Hepatocyte (in vitro differentiated cells): Measurements from ENCODE around the gene PSMB3. TPM values are rescaled to one million over a fixed set of nuclear protein-coding genes. Genes with fewer than 3 reads are reported as not detected.

Experiments
- DNase-seq: peaks from one replicate; pipeline ENCODE4 v3.0.0-alpha.2; 2016; ENCODE audit warnings: low spot score
- H2AFZ ChIP-seq: fragments of 200-600 bp; sonication (generic); 2 replicates; pipeline ENCODE4 v1.6.0; 2016; ENCODE audit warnings: antibody characterized with exemption, mild to moderate bottlenecking
- H3K27ac ChIP-seq: fragments of 200-600 bp; sonication (generic); 2 replicates; pipeline ENCODE4 v1.5.1; 2016; ENCODE audit warnings: mild to moderate bottlenecking
- H3K27me3 ChIP-seq: fragments of 200-600 bp; sonication (generic); 2 replicates; pipeline ENCODE4 v1.6.1; 2016
- H3K36me3 ChIP-seq: fragments of 200-600 bp; sonication (generic); replicated peaks from 2 replicates; pipeline ENCODE4 v1.5.1; 2016; ENCODE audit warnings: low read depth; ENCODE audit not compliant: insufficient read depth
- H3K4me1 ChIP-seq: fragments of 200-600 bp; sonication (generic); 2 replicates; pipeline ENCODE4 v1.5.1; 2016; ENCODE audit warnings: mild to moderate bottlenecking, moderate library complexity; ENCODE audit not compliant: insufficient read depth
- H3K4me2 ChIP-seq: fragments of 200-600 bp; sonication (generic); 2 replicates; pipeline ENCODE4 v1.6.0; 2016
- H3K4me3 ChIP-seq: fragments of 200-600 bp; sonication (generic); 2 replicates; pipeline ENCODE4 v1.5.1; 2016; ENCODE audit warnings: mild to moderate bottlenecking
- H3K79me2 ChIP-seq: fragments of 200-600 bp; sonication (generic); 2 replicates; pipeline ENCODE4 v1.6.0; 2017; ENCODE audit warnings: mild to moderate bottlenecking
- H3K9me2 ChIP-seq: fragments of 200-600 bp; sonication (generic); replicated peaks from 2 replicates; pipeline ENCODE4 v1.6.0; 2017; ENCODE audit warnings: mild to moderate bottlenecking; ENCODE audit not compliant: insufficient read depth
- H3K9me3 ChIP-seq: fragments of 200-600 bp; sonication (generic); 2 replicates; pipeline ENCODE4 v1.5.1; 2016; ENCODE audit warnings: low read depth, mild to moderate bottlenecking
- H4K20me1 ChIP-seq: fragments of 200-600 bp; sonication (generic); 2 replicates; pipeline ENCODE4 v1.6.0; 2016; ENCODE audit warnings: mild to moderate bottlenecking; ENCODE audit not compliant: insufficient read depth, poor library complexity, severe bottlenecking
- EZH2 ChIP-seq: fragments of 200-600 bp; sonication (generic); IDR thresholded peaks from 2 replicates; pipeline ENCODE4 v1.6.1; 2016; ENCODE audit warnings: antibody characterized with exemption, mild to moderate bottlenecking, borderline replicate concordance
- EZH2phosphoT487 ChIP-seq: fragments of 200-600 bp; sonication (generic); IDR thresholded peaks from one replicate; pipeline ENCODE4 v1.6.1; 2018; ENCODE audit warnings: antibody characterized with exemption, mild to moderate bottlenecking, low read depth, moderate library complexity; ENCODE audit not compliant: unreplicated experiment, severe bottlenecking
- WGBS: methylation state at CpG from one replicate; pipeline ENCODE4 v1.1.6; 2016; ENCODE audit warnings: low lambda C conversion rate; ENCODE audit errors: missing lambda C conversion rate; 5-methylcytosine and 5-hydroxymethylcytosine counted together
- polyA plus RNA-seq: library from polyadenylated mRNA; unstranded; fragments of >200 nt; fragmentation: Nextera tagmentation; extraction: Ambion mirVana; gene quantifications from 2 replicates; pipeline ENCODE4 v1.2.1, GENCODE V29; 2016
- total RNA-seq: library from RNA; depleted of rRNA; stranded (reverse); fragments of >200 nt; gene quantifications from 2 replicates; pipeline ENCODE4 v1.2.3, GENCODE V29; 2014
- TF ChIP-seq, protein P1 (sequence below): fragments of 200-600 bp; sonication (generic); IDR thresholded peaks from 2 replicates; pipeline ENCODE4 v1.5.1; 2016; ENCODE audit warnings: antibody characterized with exemption, mild to moderate bottlenecking; ENCODE audit not compliant: poor library complexity

Gene PSMB3
- total and polyA plus RNA-seq, 2 experiments from 2014 or later, result 127 to 275 TPM

DNA sequence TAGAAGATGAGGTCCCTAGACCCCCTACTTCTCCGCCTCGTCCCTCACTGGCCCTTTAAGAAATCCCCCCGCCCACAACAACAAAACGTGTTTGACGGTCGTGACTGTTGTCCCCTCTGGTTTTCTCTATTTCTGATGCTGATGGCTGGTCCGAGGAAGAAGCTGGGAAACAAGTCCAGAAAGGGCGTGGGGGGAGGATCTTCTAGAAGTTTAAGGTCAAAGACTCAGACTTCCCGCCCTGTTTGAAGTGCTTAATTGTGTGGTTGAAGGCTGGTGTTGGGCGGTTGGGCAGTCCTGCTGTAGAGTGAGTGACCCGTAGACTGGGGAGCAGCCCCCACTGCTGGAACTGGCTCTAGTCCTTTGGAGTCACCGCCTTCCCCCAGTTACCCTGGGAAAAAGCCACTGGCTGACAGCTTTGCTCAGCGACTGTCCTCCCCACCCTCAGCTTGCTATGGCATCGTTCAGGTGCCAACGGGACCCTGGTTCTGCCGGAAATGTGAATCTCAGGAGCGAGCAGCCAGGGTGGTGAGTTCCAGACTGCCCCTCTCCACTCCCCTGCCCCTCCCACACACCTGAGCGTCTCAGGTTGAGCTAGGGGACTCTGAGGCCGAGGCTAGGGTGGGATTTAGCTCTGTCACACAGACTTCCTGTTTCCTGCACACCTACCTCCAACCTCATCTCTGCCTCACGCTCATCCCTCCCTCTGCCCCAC lies 45.9 kb upstream of the PSMB3 start:
- Histone ChIP-seq H3K4me3 (peak overlapping the region; percentile 76), H2AFZ (no peak overlapping the region), H3K27ac (peak overlapping the region; percentile 73), H3K9me2 (no peaks in the 10 kb centered on the region), H3K27me3 (no peaks in the 10 kb centered on the region), H3K9me3 (no peaks in the 10 kb centered on the region), H4K20me1 (peaks cover 21% of the 10 kb centered on the region), H3K79me2 (peaks cover 39% of the 10 kb centered on the region), H3K4me1 (peaks cover 15% of the 10 kb centered on the region), H3K36me3 (no peaks in the 10 kb centered on the region), H3K4me2 (peak overlapping the region; percentile 96)
- TF ChIP-seq EZH2phosphoT487 (no peak), EZH2 (no peak)
- TF ChIP-seq, protein P1, sequence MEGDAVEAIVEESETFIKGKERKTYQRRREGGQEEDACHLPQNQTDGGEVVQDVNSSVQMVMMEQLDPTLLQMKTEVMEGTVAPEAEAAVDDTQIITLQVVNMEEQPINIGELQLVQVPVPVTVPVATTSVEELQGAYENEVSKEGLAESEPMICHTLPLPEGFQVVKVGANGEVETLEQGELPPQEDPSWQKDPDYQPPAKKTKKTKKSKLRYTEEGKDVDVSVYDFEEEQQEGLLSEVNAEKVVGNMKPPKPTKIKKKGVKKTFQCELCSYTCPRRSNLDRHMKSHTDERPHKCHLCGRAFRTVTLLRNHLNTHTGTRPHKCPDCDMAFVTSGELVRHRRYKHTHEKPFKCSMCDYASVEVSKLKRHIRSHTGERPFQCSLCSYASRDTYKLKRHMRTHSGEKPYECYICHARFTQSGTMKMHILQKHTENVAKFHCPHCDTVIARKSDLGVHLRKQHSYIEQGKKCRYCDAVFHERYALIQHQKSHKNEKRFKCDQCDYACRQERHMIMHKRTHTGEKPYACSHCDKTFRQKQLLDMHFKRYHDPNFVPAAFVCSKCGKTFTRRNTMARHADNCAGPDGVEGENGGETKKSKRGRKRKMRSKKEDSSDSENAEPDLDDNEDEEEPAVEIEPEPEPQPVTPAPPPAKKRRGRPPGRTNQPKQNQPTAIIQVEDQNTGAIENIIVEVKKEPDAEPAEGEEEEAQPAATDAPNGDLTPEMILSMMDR, result no peak
- 18% methylated on average over 20 of the region's 20 CpGs for WGBS
- peak; percentile 31 for DNase-seq

DNA sequence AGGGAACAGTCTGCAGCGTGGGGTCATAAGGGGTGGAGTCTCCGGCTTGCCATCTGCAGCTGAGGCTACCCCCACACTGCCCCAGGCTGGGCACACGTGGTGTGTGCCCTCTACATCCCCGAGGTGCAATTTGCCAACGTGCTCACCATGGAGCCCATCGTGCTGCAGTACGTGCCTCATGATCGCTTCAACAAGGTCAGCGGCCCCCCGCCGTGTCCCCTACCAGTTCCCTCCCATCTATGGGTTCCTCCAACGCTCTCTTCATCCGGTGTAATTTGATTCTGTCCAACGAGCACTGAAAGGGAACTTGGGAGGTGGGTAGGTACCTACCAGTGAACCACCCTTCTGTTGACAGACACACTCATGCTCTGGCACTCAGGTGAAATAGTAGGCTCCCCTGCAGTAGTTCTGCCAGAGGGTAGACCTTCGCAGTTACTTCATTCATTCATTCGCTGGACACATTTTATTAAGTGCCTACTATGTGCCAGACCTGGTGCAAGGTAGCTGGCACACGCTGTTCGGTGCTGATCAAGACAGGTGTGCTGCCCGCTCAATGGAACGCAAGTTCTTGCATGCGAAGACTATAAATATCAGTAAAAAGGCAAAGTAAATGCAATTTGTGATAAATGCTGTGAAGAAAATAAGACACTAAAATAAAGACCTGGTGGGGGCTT lies 44.7 kb upstream of the PSMB3 start:
- no peak overlapping the region for H3K4me2 ChIP-seq

DNA sequence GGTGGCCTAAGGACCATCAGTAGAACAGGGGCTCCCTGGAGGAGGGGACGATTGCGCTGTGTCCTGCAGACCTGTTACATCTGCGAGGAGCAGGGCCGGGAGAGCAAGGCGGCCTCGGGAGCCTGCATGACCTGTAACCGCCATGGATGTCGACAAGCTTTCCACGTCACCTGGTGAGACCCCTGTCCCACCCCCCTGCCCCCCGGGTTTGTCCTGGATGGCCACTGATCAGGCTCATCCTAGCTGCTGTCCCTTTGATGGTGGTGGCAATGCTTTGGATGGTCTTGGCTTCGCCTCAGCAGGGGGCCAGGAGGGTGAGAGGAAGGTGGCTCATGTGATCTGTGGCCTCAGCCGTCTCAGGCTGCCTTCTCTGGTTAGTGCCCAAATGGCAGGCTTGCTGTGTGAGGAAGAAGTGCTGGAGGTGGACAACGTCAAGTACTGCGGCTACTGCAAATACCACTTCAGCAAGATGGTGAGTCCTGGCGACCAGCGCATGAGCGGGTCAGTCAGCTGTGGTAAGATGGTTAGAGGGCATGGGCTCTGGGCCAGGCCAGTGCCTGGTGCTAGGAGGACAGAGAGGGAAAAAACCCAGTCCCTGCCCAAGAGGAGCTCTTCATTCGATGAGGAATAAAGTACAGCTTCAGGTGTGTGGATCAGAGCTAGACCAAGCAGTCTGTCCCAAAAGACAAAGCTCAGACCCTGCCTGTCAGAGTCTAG lies 43.3 kb upstream of the PSMB3 start:
- peaks cover 36% of the 10 kb centered on the region for H3K79me2 ChIP-seq
- no peak overlapping the region for H2AFZ ChIP-seq
- WGBS, result 94% methylated on average over 18 of the region's 18 CpGs
- H3K27me3 ChIP-seq, result no peaks in the 10 kb centered on the region
- peaks cover 7% of the 10 kb centered on the region for H3K4me1 ChIP-seq
- DNase-seq, result no peak
- no peak overlapping the region for H3K4me2 ChIP-seq
- no peaks in the 10 kb centered on the region for H3K9me3 ChIP-seq
- no peak overlapping the region for H3K4me3 ChIP-seq
- no peaks in the 10 kb centered on the region for H3K36me3 ChIP-seq
- H3K9me2 ChIP-seq, result no peaks in the 10 kb centered on the region
- H3K27ac ChIP-seq, result no peak overlapping the region
- H4K20me1 ChIP-seq, result peaks cover 21% of the 10 kb centered on the region
- no peak for TF ChIP-seq EZH2
- no peak for TF ChIP-seq EZH2phosphoT487
- TF ChIP-seq, protein P1, result no peak

More for the DNA sequence above, 44.7 kb upstream of the PSMB3 start:
- Histone ChIP-seq H3K36me3 (no peaks in the 10 kb centered on the region), H3K27me3 (no peaks in the 10 kb centered on the region), H3K79me2 (peaks cover 39% of the 10 kb centered on the region), H3K27ac (no peak overlapping the region), H3K4me3 (no peak overlapping the region), H3K9me3 (no peaks in the 10 kb centered on the region), H2AFZ (no peak overlapping the region), H4K20me1 (peaks cover 21% of the 10 kb centered on the region), H3K9me2 (no peaks in the 10 kb centered on the region), H3K4me1 (peaks cover 13% of the 10 kb centered on the region)
- DNase-seq, result no peak
- WGBS, result 85% methylated on average over 21 of the region's 21 CpGs
- TF ChIP-seq EZH2phosphoT487 (no peak), EZH2 (no peak)
- TF ChIP-seq, protein P1, result no peak
